ENCODE results near the gene MOK. TPM values are rescaled to one million over a fixed set of nuclear protein-coding genes. Genes with fewer than 3 reads are reported as not detected.

Gene MOK
- polyA plus RNA-seq, 10 donors, result 6.3 to 15.5 (median 9.2) TPM

GRCh38 chr14:102182190-102182589 is 122.8 kb downstream of the MOK start:
- DNase-seq, result no peak

DNA sequence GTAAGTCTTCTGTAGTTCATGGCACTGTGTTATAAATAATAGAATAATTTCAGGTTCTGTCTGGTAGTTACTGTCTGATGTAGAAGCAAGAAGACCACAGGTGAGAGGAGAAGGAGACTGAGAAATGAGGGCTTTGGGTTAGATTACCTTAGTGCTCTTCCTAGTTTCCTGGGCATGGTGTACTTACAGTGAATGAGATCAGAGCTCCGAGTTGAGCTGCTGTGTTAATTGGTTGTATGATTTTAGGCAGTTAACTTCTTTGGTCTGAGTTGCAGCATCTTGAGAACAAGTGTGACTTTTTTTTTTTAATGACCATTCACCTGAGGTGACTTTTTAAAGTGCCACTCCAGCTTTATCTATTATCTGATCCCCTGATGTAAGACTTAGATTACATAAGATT is 123.8 kb downstream of the MOK start:
- DNase-seq, result no peak

GRCh38 chr14:102180248-102180998 is 124.5 kb downstream of the MOK start:
- DNase-seq, result no peak

Other genes starting within 250 kb of the MOK start
- gene HSP90AA1, start 218.1 kb downstream of the MOK start, polyA plus RNA-seq (ENCODE audit: insufficient read length in 10 of 10), result 100 to 1,000 TPM; 271 to 406 (median 340) TPM
- 10 to 100 TPM; 18.9 to 27.0 (median 23.9) TPM for gene WDR20, start 165.3 kb downstream of the MOK start, polyA plus RNA-seq (ENCODE audit: insufficient read length in 10 of 10)
- gene ZNF839, start 14.6 kb upstream of the MOK start, polyA plus RNA-seq (ENCODE audit: insufficient read length in 10 of 10), result 10 to 100 TPM in 4 of 10 donors, 1 to 10 TPM in 6; 6.6 to 16.0 (median 9.0) TPM
- gene CINP, start 57.7 kb upstream of the MOK start, polyA plus RNA-seq (ENCODE audit: insufficient read length in 10 of 10), result 10 to 100 TPM; 25.1 to 37.9 (median 31.0) TPM
- gene TECPR2, start 57.8 kb upstream of the MOK start, polyA plus RNA-seq (ENCODE audit: insufficient read length in 10 of 10), result 10 to 100 TPM; 10.3 to 14.1 (median 13.2) TPM
- 10 to 100 TPM in 2 of 10 donors, 1 to 10 TPM in 8; 6.4 to 15.2 (median 8.6) TPM for gene ANKRD9, start 204.6 kb upstream of the MOK start, polyA plus RNA-seq (ENCODE audit: insufficient read length in 10 of 10)